Astrocyte (in vitro differentiated cells and primary cell): ENCODE data around the gene VPS37B. TPM values are rescaled to one million over a fixed set of nuclear protein-coding genes. Genes with fewer than 3 reads are reported as not detected.

Experiments
- DNase-seq: peaks from one replicate; pipeline ENCODE4 v3.0.0-alpha.2; 2010; ENCODE audit warnings: low read depth
- FAIRE-seq: peaks from 2 replicates; lab custom pipeline; 2011; peaks lifted over from hg19 to GRCh38; lab: Jason Lieb, UNC
- H2AFZ ChIP-seq: 2 replicates; pipeline ENCODE4 v1.6.0; 2012; ENCODE audit warnings: low read depth, low read length, inconsistent platforms
- H3K27ac ChIP-seq: 2 replicates; pipeline ENCODE4 v1.5.1; 2011; ENCODE audit warnings: low read depth, low read length, inconsistent platforms
- H3K27me3 ChIP-seq: 2 replicates; pipeline ENCODE4 v1.6.0; 2011; ENCODE audit warnings: low read length, inconsistent platforms; ENCODE audit not compliant: insufficient read depth
- H3K36me3 ChIP-seq: 2 replicates; pipeline ENCODE4 v1.5.1; 2011; ENCODE audit warnings: low read length, inconsistent platforms; ENCODE audit not compliant: insufficient read depth
- H3K4me1 ChIP-seq: 2 replicates; pipeline ENCODE4 v1.5.1; 2011; ENCODE audit warnings: low read length, inconsistent platforms; ENCODE audit not compliant: insufficient read depth
- H3K4me2 ChIP-seq: 2 replicates; pipeline ENCODE4 v1.6.0; 2012; ENCODE audit warnings: low read length, inconsistent platforms
- H3K4me3 ChIP-seq: 2 replicates; pipeline ENCODE4 v1.5.1; 2011; ENCODE audit warnings: low read depth, mild to moderate bottlenecking, low read length, inconsistent platforms; ENCODE audit not compliant: insufficient read depth
- H3K79me2 ChIP-seq: 2 replicates; pipeline ENCODE4 v1.6.0; 2012; ENCODE audit warnings: mild to moderate bottlenecking, low read length, inconsistent platforms; ENCODE audit not compliant: insufficient read depth
- H3K9ac ChIP-seq: 2 replicates; pipeline ENCODE4 v1.6.0; 2012; ENCODE audit warnings: mild to moderate bottlenecking, low read length, inconsistent platforms
- H3K9me3 ChIP-seq: 2 replicates; pipeline ENCODE4 v1.5.1; 2012; ENCODE audit warnings: low read depth, mild to moderate bottlenecking, low read length, inconsistent platforms; ENCODE audit not compliant: insufficient read depth
- H4K20me1 ChIP-seq: 2 replicates; pipeline ENCODE4 v1.6.0; 2012; ENCODE audit warnings: low read length, inconsistent platforms; ENCODE audit not compliant: insufficient read depth
- H3K27ac Mint-ChIP-seq: one replicate; pipeline ENCODE4 v1.8.0; 2021; ENCODE audit warnings: mild to moderate bottlenecking, mixed read lengths; ENCODE audit not compliant: unreplicated experiment
- H3K27me3 Mint-ChIP-seq: one replicate; pipeline ENCODE4 v1.8.0; 2021; ENCODE audit warnings: low read depth, mixed read lengths; ENCODE audit not compliant: unreplicated experiment
- H3K36me3 Mint-ChIP-seq: one replicate; pipeline ENCODE4 v1.8.0; 2021; ENCODE audit warnings: low read depth, mixed read lengths; ENCODE audit not compliant: unreplicated experiment
- H3K4me1 Mint-ChIP-seq: one replicate; pipeline ENCODE4 v1.8.0; 2021; ENCODE audit warnings: low read depth, mixed read lengths; ENCODE audit not compliant: unreplicated experiment
- H3K4me3 Mint-ChIP-seq: one replicate; pipeline ENCODE4 v1.8.0; 2021; ENCODE audit warnings: mild to moderate bottlenecking, moderate library complexity, mixed read lengths; ENCODE audit not compliant: unreplicated experiment
- H3K9me3 Mint-ChIP-seq: one replicate; pipeline ENCODE4 v1.8.0; 2021; ENCODE audit warnings: mild to moderate bottlenecking, mixed read lengths; ENCODE audit not compliant: unreplicated experiment
- EZH2 ChIP-seq: IDR thresholded peaks from 2 replicates; pipeline ENCODE4 v1.6.1; 2012; ENCODE audit warnings: mild to moderate bottlenecking, low read length, inconsistent platforms; ENCODE audit not compliant: insufficient read depth
- total RNA-seq: library from RNA; stranded (reverse); gene quantifications from 2 replicates; pipeline ENCODE4 v1.2.1, GENCODE V29; 2021
- TF ChIP-seq, protein P1 (sequence below): IDR thresholded peaks from 2 replicates; pipeline ENCODE4 v1.5.1; 2011; ENCODE audit warnings: low read depth, mild to moderate bottlenecking, inconsistent platforms, low read length, moderate library complexity; ENCODE audit not compliant: insufficient read depth

The VPS37B gene
- total RNA-seq, 1 donor from 2014 or later = 31.4 TPM

DNA sequence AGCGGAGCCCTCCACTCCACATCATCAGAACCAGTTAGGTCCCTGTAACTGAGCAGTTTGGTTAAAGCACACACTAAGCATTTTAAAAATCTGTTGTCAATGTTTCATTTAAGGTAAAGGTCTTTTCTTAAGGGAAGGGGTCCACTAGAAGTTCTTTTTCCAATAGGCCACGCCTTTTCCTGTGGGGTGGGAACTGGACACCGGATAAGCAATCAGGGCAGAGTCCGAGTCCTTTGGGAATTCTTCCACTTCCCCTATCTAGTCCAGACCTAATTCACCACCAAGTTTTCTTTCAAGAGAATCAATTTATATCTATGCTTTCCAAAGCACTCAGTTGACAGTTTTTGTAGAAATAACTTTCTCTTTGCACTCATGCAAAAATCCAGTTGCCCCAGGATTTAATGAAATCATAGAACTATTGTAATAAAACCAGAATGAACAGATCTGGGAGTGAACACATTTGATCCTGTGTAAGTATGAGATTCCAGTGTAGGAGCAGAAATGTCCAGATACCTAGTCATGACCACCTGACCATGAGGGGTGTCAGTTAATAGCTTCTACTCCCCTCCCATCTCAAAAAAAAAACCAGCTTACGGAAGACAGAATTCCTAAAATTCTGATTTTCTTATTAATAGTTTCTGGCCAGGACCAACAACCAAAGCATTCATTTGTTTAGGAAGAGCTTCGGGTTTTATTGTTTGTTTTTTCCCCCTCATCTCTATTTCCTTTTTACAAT lies 11.7 kb downstream of the VPS37B start:
- Histone ChIP-seq H3K9me3 (no peaks in the 10 kb centered on the region), H4K20me1 (peaks cover 71% of the 10 kb centered on the region), H3K27me3 (no peaks in the 10 kb centered on the region), H3K4me2 (no peak overlapping the region), H3K27ac (no peak overlapping the region), H2AFZ (no peak overlapping the region), H3K79me2 (peaks cover 98% of the 10 kb centered on the region), H3K4me1 (peaks cover 48% of the 10 kb centered on the region), H3K36me3 (no peaks in the 10 kb centered on the region), H3K9ac (no peak overlapping the region), H3K4me3 (no peak overlapping the region)
- TF ChIP-seq, protein P1, sequence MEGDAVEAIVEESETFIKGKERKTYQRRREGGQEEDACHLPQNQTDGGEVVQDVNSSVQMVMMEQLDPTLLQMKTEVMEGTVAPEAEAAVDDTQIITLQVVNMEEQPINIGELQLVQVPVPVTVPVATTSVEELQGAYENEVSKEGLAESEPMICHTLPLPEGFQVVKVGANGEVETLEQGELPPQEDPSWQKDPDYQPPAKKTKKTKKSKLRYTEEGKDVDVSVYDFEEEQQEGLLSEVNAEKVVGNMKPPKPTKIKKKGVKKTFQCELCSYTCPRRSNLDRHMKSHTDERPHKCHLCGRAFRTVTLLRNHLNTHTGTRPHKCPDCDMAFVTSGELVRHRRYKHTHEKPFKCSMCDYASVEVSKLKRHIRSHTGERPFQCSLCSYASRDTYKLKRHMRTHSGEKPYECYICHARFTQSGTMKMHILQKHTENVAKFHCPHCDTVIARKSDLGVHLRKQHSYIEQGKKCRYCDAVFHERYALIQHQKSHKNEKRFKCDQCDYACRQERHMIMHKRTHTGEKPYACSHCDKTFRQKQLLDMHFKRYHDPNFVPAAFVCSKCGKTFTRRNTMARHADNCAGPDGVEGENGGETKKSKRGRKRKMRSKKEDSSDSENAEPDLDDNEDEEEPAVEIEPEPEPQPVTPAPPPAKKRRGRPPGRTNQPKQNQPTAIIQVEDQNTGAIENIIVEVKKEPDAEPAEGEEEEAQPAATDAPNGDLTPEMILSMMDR = no peak
- no peak for TF ChIP-seq EZH2
- FAIRE-seq (no peak), DNase-seq (peak; percentile 60)
- peak overlapping the region; percentile 6 for H3K27ac Mint-ChIP-seq
- peaks cover 53% of the 10 kb centered on the region for H3K4me1 Mint-ChIP-seq
- no peak overlapping the region for H3K4me3 Mint-ChIP-seq
- H3K9me3 Mint-ChIP-seq = no peaks in the 10 kb centered on the region
- no peaks in the 10 kb centered on the region for H3K27me3 Mint-ChIP-seq
- H3K36me3 Mint-ChIP-seq = peaks cover 4% of the 10 kb centered on the region

DNA sequence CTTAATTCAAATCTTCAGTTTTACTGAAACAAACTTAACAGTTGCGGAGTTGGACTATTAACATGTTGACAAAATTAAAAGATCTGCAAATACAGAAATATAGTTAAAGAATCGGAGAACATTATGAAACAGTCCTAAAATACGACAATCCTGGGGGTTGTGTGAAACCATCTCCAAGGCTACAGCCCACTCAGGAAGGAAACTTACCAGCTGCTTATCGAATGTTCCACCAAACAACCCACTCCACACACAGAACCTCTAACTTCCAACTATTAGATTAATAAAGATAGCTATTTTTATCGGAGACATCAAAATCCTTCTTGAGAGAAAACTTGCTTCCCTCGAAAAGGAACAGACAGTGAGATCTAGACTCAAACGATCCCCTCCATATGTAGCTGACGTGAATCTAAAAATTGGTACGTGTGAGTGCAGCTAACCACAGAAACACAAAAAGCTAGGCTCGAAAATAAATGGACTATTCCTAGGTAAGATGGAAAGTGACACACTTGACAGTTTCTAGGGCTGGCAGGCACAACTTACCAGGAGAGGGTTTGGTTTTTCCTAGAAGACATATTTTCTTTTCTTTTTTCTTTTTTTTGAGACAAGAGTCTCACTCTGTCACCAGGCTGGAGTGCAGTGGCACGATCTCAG lies 12.9 kb downstream of the VPS37B start:
- no peak for FAIRE-seq
- Mint-ChIP-seq H3K27me3 (no peaks in the 10 kb centered on the region), H3K4me1 (peaks cover 44% of the 10 kb centered on the region), H3K36me3 (peaks cover 4% of the 10 kb centered on the region), H3K27ac (no peak overlapping the region), H3K4me3 (no peak overlapping the region), H3K9me3 (no peaks in the 10 kb centered on the region)
- H4K20me1 ChIP-seq = peaks cover 80% of the 10 kb centered on the region
- TF ChIP-seq EZH2 = no peak
- TF ChIP-seq, protein P1 = no peak
- H2AFZ ChIP-seq = no peak overlapping the region
- H3K36me3 ChIP-seq = no peaks in the 10 kb centered on the region
- no peak overlapping the region for H3K4me3 ChIP-seq
- H3K9me3 ChIP-seq = no peaks in the 10 kb centered on the region
- H3K9ac ChIP-seq = no peak overlapping the region
- H3K27me3 ChIP-seq = no peaks in the 10 kb centered on the region
- H3K4me2 ChIP-seq = no peak overlapping the region
- peaks cover 36% of the 10 kb centered on the region for H3K4me1 ChIP-seq
- DNase-seq = no peak
- peaks cover 97% of the 10 kb centered on the region for H3K79me2 ChIP-seq
- no peak overlapping the region for H3K27ac ChIP-seq
